GM18508 (cell line): Measurements from ENCODE around the gene REPIN1.

Experiments
- ATAC-seq: cut with Tn5 transposase; IDR thresholded peaks from one replicate; pipeline ENCODE4 v1.9.1; 2021; ENCODE audit warnings: moderate number of reproducible peaks; ENCODE audit not compliant: insufficient read depth, unreplicated experiment

The REPIN1 gene

GRCh38 chr7:150368096-150368883 lies at the start of gene REPIN1:
Gene REPIN1 (plus strand): TSS chr7:150368822. CDS start chr7:150369712, 890 bp downstream.
- no peak for ATAC-seq

GRCh38 chr7:150321788-150322113 lies 46.9 kb upstream of the REPIN1 start:
- no peak for ATAC-seq

DNA sequence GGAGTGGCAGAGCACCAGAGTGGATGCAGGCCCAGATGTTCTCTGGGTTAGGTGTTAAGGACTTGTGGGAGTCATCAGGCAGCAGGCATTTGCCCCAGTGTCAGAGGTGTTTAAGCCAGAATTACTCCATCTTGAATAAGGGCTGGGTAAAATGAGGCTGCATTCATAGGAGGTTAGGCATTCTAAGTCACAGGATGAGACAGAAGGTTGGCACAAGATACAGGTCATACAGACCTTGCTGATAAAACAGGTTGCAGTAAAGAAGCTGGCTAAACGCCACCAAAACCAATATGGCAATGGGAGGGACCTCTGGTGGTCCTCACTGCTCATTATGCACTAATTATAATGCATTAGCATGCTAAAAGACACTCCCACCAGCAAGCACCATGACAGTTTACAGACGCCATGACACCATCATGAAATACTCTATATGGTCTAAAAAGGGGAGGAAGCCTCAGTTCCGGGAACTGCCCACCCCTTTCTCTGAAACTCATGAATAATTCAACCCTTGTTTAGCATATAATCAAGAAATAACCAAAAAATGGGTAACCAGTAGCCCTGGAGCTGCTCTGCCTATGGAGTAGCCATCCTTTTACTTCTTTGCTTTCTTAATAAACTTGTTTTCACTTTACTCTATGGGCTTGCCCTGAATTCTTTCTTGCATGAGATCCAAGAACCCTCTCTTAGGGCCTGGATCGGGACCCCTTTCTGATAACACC lies 46.3 kb upstream of the REPIN1 start:
- ATAC-seq = no peak

- ATAC-seq = no peak
Observed at GRCh38 chr7:150322833-150323681, 45.6 kb upstream of the REPIN1 start, which contains the start of the genes ACTR3C and LRRC61. Gene ACTR3C (minus strand): TSS chr7:150323545. CDS start chr7:150295296, 28,249 bp downstream. Gene LRRC61 (plus strand): TSS chr7:150323355. CDS start chr7:150336862, 13,507 bp downstream.

GRCh38 chr7:150323682-150324372 lies 44.8 kb upstream of the REPIN1 start:
- ATAC-seq = no peak

DNA sequence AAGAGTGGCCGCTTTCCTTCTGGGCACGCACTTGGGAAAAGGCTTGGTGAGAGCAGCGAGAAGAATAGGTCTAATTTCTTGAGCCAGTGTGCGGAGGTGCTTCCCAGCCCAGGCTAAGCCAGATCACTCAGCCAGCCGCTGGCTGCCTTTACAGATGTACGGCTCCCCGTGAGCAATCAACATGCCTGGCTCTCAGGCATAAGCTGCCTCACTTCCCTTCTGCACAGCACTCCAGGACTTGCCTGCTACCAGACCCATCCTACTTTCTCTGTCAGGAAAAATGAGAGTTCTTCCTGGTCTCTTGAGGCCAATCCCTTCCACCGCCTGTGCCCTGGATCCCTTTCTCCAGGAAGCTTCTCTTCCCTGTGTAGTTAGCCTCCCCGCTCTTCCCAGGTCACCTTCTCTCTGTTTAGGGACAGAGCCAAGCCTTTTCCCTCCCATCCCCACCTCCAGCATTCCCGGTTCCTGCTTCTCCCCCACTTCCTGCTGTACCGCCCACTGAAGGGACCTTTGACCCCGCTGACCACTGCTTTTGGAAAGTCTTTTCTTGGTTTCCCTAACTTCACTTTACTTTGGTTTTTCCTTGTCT lies 44.2 kb upstream of the REPIN1 start:
- ATAC-seq = no peak

GRCh38 chr7:150325110-150325611 lies 43.5 kb upstream of the REPIN1 start:
- no peak for ATAC-seq

DNA sequence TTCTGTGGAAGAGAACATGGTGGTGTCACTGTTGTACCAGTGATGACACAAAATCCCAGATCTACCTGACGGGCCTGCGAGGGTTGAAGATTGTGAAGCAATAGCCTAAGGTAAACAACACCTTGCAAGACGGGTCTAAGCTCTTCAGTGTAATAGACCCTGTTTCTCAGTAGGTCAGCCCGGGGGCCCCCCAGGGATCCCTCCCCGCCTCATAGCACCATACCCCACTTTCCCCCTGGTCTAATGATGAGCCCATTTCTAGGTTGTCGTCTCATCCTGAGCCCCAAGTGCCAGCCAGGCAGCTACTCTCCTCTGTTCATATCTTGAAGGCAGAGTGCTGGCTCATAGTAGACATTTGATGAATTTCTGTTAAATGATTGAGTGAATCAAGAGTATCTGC lies 42.7 kb upstream of the REPIN1 start:
- no peak for ATAC-seq

GRCh38 chr7:150326657-150327268 lies 41.9 kb upstream of the REPIN1 start:
- no peak for ATAC-seq

DNA sequence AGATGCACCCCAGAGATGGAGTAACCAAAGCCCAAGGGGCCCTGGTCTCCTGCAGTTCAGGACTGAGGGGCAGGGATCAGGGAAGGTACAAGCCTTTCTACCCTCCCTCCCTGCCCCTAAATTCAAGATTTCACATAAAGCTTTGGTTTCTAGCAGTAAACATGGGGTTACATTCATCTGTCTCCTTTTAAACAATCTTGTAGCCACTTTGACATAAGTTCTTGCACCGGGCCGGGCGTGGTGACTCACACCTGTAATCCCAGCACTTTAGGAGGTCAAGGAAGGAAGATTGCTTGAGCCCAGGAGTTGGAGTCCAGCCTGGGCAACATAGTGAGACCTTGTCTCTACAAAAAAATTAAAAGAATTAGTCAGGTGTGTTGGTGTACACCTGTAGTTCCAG lies 41.3 kb upstream of the REPIN1 start:
- ATAC-seq = no peak

DNA sequence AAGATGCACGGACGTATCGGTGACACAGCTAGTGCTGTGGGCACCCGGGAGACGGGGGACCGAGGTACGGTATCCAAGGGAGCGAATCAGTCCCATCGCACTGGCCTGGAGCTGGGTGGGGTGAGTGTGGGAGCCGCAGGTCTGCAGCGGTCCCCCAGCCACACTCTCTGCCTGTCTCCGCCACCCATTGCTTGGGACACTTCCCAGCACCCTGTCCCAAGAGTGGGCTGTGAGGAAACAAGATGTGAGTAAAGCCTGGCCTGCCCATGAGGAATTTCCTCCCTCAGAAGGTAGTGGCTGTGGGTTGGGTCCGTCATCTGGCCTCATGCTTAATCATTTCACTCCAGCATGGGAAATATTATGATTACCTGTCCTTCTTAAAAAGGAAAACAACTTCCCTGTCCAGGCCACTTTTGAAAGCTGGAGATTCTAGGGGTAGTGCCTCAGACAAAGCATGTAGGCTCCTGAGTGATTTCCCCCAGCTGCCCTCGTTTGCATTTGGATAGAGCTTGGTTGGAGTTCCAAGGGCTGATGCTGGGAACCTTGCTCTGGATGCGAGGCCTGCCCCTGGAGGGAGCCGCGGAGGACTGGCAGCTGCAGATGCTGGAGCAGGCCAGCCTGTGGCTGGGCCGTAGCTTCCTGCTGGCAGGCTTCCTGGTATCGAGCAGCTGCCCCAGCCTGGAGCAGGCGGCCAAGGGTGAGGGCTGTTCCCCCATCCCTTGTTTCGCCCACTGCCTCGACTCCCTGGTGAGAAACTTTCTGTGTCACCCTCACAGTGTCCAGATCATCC lies 39.1 kb upstream of the REPIN1 start:
- ATAC-seq = no peak

DNA sequence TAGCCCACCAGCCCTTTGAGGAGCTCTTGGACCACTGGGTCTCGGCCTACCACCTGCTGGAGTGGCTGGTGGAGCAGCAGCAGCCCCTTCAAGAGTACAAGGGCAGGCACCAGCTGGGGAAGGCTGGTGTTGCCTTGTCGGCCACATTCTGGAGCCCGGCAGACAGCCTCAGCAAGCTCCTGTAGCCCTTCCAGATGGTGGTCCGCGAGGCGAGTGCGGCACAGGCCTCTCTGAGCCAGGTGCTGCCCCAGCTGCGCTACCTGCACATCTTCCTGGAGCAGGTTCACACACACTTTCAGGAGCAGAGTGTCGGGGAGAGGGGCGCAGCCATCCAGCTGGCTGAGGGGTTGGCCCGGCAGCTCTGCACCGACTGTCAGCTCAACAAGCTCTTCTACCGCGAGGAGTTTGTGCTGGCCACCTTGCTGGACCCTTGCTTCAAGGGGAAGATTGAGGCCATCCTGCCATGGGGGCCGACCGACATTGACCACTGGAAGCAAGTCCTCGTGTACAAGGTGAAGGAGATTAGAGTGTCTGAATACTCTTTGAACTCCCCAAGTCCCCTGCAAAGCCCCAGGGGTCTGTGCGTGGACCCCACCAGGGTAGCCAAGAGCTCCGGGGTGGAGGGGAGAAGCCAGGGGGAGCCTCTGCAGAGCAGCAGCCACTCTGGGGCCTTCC lies 38.3 kb upstream of the REPIN1 start:
- no peak for ATAC-seq

DNA sequence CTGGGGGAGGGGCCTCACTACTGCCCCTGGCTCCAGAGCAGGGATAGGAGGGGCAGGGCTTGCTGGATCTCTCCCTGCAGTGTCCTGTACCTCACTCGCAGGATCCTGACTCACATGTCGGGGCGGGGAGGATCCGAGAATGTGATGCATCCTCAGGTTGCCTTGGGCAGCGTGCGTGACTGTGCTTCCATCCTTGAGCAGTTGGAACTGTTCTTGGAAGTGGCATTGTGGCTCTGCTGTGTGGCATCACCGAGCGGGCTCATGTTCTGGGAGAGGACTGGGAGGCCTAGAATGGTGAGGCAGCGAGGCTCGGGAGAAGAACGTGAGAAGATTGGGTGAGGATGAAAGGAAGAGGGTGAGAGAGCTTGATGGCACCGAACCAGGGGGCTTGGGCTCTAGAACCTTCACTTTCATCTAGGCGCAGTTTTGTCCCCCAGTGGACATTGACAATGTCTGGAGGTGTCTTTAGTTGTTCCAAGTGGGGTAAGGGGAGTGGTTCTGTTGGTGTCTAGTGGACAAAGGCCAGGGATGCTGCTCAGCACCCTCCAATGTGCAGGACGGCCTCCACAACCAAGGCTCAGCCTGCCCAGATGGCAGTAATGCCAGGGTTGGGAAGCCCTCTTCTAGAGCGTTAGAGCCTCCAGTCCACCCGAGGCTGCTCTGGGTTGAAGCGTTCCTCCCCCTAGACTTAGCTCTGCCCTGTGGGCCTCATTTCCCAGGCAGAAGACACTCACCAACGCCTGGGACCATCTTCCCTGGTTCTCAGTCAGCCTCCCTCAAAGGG lies 35.6 kb upstream of the REPIN1 start:
- ATAC-seq = no peak

GRCh38 chr7:150333659-150334058 lies 35.0 kb upstream of the REPIN1 start:
- ATAC-seq = no peak

GRCh38 chr7:150334108-150334507 lies 34.5 kb upstream of the REPIN1 start:
- ATAC-seq = no peak

GRCh38 chr7:150335108-150335773 lies 33.4 kb upstream of the REPIN1 start:
- ATAC-seq = no peak

- ATAC-seq = no peak
Observed at GRCh38 chr7:150335774-150336112, 32.9 kb upstream of the REPIN1 start.
